Measurements from ENCODE around the gene SELL.

DNA sequence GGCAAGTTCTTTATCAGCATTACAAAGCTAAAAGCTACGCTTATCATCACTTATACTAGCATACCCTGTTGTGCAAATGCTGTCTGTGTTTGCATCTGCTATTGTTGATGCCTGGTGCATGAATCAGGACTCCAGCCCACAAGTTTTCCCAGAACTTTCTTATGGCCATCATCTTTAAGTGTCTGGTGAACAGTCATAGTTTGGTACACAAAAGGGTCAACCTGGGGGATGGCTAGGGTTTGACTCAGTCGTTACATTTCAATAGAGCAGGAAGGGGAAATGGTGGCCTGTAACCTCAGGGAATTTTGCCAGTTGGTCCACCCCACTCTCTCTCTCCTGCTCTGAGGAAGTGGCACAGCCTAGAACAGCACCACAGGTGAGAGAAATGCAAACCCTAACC is 35.4 kb downstream of the SELL start:
- TF ChIP-seq POLR2AphosphoS5 (IDR thresholded peaks at IDR 0.05; ENCODE audit: borderline replicate concordance, low read depth, low read length) (no peak), EZH2 (IDR thresholded peaks at IDR 0.05) (no peak), FOXP2 (optimal IDR thresholded peaks at IDR 0.05; ENCODE audit: control extremely low read depth, extremely low read length, insufficient read depth) (no peak)
